Measurements from ENCODE around the gene ZMAT5.

DNA sequence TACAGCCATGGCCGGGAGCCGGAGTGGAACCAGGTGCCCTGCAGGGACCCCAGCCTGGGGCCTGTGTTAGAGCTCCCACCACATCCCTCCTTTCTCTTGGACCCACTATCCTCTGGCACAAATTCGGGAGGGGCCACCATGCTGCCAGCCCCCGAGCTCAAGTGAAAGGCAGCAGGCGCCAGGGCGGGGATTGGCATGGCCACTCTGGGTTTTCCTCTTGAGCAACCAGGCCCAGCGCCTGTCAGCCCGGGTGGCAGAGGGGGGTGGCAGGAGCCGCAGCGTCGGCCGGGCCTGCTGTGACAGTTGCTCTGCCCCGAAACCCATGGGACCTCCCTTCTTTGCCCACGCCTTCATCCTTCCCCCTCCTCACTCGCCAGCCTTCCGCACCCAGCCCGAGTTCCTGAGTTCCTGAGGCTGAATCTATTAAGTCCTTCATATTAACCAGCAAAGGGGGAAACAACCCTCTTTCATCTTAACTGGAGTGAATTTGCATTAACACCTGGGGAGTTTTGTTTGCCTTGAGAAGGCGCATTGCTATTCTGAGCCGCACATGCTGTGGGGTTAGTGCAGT is 63.8 kb downstream of the ZMAT5 start:
- TF ChIP-seq ISL1 (CRISPR knock-in tag; IDR thresholded peaks at IDR 0.05) (no peak), OSR1 (CRISPR knock-in tag; IDR thresholded peaks at IDR 0.05) (no peak), ARNTL (CRISPR knock-in tag; IDR thresholded peaks at IDR 0.05; ENCODE audit: borderline replicate concordance, low read depth) (no peak), ZFP30 (CRISPR knock-in tag; IDR thresholded peaks at IDR 0.05) (no peak), TCF4 (CRISPR knock-in tag; IDR thresholded peaks at IDR 0.05; ENCODE audit: borderline replicate concordance) (no peak)
- TF ChIP-seq, protein P1, sequence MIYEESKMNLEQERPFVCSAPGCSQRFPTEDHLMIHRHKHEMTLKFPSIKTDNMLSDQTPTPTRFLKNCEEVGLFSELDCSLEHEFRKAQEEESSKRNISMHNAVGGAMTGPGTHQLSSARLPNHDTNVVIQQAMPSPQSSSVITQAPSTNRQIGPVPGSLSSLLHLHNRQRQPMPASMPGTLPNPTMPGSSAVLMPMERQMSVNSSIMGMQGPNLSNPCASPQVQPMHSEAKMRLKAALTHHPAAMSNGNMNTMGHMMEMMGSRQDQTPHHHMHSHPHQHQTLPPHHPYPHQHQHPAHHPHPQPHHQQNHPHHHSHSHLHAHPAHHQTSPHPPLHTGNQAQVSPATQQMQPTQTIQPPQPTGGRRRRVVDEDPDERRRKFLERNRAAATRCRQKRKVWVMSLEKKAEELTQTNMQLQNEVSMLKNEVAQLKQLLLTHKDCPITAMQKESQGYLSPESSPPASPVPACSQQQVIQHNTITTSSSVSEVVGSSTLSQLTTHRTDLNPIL (CRISPR knock-in tag; IDR thresholded peaks at IDR 0.05; ENCODE audit: low read depth): no peak
- TF ChIP-seq, protein P2, sequence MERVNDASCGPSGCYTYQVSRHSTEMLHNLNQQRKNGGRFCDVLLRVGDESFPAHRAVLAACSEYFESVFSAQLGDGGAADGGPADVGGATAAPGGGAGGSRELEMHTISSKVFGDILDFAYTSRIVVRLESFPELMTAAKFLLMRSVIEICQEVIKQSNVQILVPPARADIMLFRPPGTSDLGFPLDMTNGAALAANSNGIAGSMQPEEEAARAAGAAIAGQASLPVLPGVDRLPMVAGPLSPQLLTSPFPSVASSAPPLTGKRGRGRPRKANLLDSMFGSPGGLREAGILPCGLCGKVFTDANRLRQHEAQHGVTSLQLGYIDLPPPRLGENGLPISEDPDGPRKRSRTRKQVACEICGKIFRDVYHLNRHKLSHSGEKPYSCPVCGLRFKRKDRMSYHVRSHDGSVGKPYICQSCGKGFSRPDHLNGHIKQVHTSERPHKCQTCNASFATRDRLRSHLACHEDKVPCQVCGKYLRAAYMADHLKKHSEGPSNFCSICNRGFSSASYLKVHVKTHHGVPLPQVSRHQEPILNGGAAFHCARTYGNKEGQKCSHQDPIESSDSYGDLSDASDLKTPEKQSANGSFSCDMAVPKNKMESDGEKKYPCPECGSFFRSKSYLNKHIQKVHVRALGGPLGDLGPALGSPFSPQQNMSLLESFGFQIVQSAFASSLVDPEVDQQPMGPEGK (CRISPR knock-in tag; IDR thresholded peaks at IDR 0.05; ENCODE audit: borderline replicate concordance): no peak

Data from SK-N-SH treated with all-trans-retinoic acid at 6 μM for 48 hours (cell line).